GM18870 (cell line): Measurements from ENCODE around the gene ERAL1.
"Not testable (repeated sequence)": the region's sequence is repeated elsewhere in the genome, so short reads cannot be mapped to it uniquely, and the experiment has no call there.

Experiments used
- ATAC-seq: cut with Tn5 transposase; IDR thresholded peaks from one replicate; pipeline ENCODE4 v1.9.1; 2021; ENCODE audit warnings: moderate library complexity; ENCODE audit not compliant: unreplicated experiment

The ERAL1 gene

GRCh38 chr17:28878158-28878910 is 23.5 kb downstream of the ERAL1 start:
- ATAC-seq = no peak

- no peak for ATAC-seq
Observed at GRCh38 chr17:28878981-28879380, 24.2 kb downstream of the ERAL1 start.

- no peak for ATAC-seq
Observed at GRCh38 chr17:28879886-28880571, 25.2 kb downstream of the ERAL1 start.

GRCh38 chr17:28880572-28880945 is 25.7 kb downstream of the ERAL1 start:
- no peak for ATAC-seq

- no peak for ATAC-seq
Observed at GRCh38 chr17:28881533-28882056, 26.8 kb downstream of the ERAL1 start.

GRCh38 chr17:28882154-28882895 is 27.5 kb downstream of the ERAL1 start:
- no peak for ATAC-seq

GRCh38 chr17:28883967-28884702 is 29.3 kb downstream of the ERAL1 start:
- ATAC-seq = no peak

GRCh38 chr17:28885363-28885762 is 30.5 kb downstream of the ERAL1 start:
- ATAC-seq = no peak

- no peak for ATAC-seq
Observed at GRCh38 chr17:28885951-28886350, 31.1 kb downstream of the ERAL1 start.

GRCh38 chr17:28887871-28888471 is 33.2 kb downstream of the ERAL1 start:
- no peak for ATAC-seq

- ATAC-seq = no peak
Observed at GRCh38 chr17:28888832-28889231, 34.0 kb downstream of the ERAL1 start.

GRCh38 chr17:28889996-28890395 is 35.2 kb downstream of the ERAL1 start:
- ATAC-seq = no peak

GRCh38 chr17:28891201-28891600 is 36.4 kb downstream of the ERAL1 start:
- ATAC-seq = no peak

- ATAC-seq = no peak
Observed at GRCh38 chr17:28892024-28892423, 37.2 kb downstream of the ERAL1 start.

GRCh38 chr17:28893248-28894183 is 38.7 kb downstream of the ERAL1 start:
- ATAC-seq = not testable (repeated sequence)

GRCh38 chr17:28895794-28896447 is 41.1 kb downstream of the ERAL1 start:
- ATAC-seq = no peak

- ATAC-seq = no peak
Observed at GRCh38 chr17:28896491-28896883, 41.7 kb downstream of the ERAL1 start.

- ATAC-seq = no peak
Observed at GRCh38 chr17:28896884-28897768, 42.3 kb downstream of the ERAL1 start, which contains the start of gene FLOT2. FLOT2 (minus strand) TSS chr17:28897733; CDS start chr17:28897574, 159 bp downstream.
